Neural progenitor cell (in vitro differentiated cells): ENCODE measurements around the gene HES6. TPM values are rescaled to one million over a fixed set of nuclear protein-coding genes. Genes with fewer than 3 reads are reported as not detected.
"Not testable (repeated sequence)": the region's sequence is repeated elsewhere in the genome, so short reads cannot be mapped to it uniquely, and the experiment has no call there.

Experiments
- DNase-seq: peaks from one replicate; pipeline ENCODE4 v3.0.0-alpha.2; 2016; ENCODE audit warnings: low spot score
- H2AFZ ChIP-seq: fragments of 200-600 bp; sonication (generic); replicated peaks from 2 replicates; pipeline ENCODE4 v1.6.1; 2016; ENCODE audit warnings: antibody characterized with exemption
- H3F3A ChIP-seq: fragments of 200-600 bp; sonication (generic); 2 replicates; pipeline ENCODE4 v1.6.1; 2016; ENCODE audit warnings: antibody characterized with exemption, low read depth
- H3K27ac ChIP-seq: fragments of 200-600 bp; sonication (generic); 2 replicates; pipeline ENCODE4 v1.5.1; 2016; ENCODE audit warnings: mild to moderate bottlenecking
- H3K27me3 ChIP-seq: fragments of 200-600 bp; sonication (generic); 2 replicates; pipeline ENCODE4 v1.6.1; 2016; ENCODE audit warnings: mild to moderate bottlenecking, moderate library complexity
- H3K36me3 ChIP-seq: fragments of 200-600 bp; sonication (generic); 2 replicates; pipeline ENCODE4 v1.5.1; 2016
- H3K4me1 ChIP-seq: fragments of 200-600 bp; sonication (generic); 2 replicates; pipeline ENCODE4 v1.6.1; 2016; ENCODE audit warnings: mixed run types
- H3K4me2 ChIP-seq: fragments of 200-600 bp; sonication (generic); 2 replicates; pipeline ENCODE4 v1.6.1; 2016
- H3K4me3 ChIP-seq: fragments of 200-600 bp; sonication (generic); 2 replicates; pipeline ENCODE4 v1.5.1; 2016
- H3K79me2 ChIP-seq: fragments of 200-600 bp; sonication (generic); 2 replicates; pipeline ENCODE4 v1.6.1; 2016; ENCODE audit warnings: low read depth
- H3K9ac ChIP-seq: fragments of 200-600 bp; sonication (generic); 2 replicates; pipeline ENCODE4 v1.6.1; 2016
- H3K9me3 ChIP-seq: fragments of 200-600 bp; sonication (generic); 2 replicates; pipeline ENCODE4 v1.5.1; 2016; ENCODE audit warnings: low read depth
- H4K20me1 ChIP-seq: fragments of 200-600 bp; sonication (generic); 2 replicates; pipeline ENCODE4 v1.6.1; 2016; ENCODE audit warnings: low read depth
- H3K27ac Mint-ChIP-seq: 3 replicates; pipeline ENCODE4 v1.8.0; 2021; ENCODE audit warnings: mixed read lengths
- H3K27me3 Mint-ChIP-seq: 2 replicates; pipeline ENCODE4 v1.8.0; 2022; ENCODE audit warnings: low read depth, mild to moderate bottlenecking, inconsistent platforms, moderate library complexity, mixed read lengths; ENCODE audit not compliant: insufficient read depth
- H3K36me3 Mint-ChIP-seq: 3 replicates; pipeline ENCODE4 v1.8.0; 2021; ENCODE audit warnings: mixed read lengths
- H3K4me1 Mint-ChIP-seq: 3 replicates; pipeline ENCODE4 v1.8.0; 2021; ENCODE audit warnings: mixed read lengths
- H3K4me3 Mint-ChIP-seq: 3 replicates; pipeline ENCODE4 v1.8.0; 2021; ENCODE audit warnings: mild to moderate bottlenecking, moderate library complexity, mixed read lengths
- H3K9me3 Mint-ChIP-seq: 3 replicates; pipeline ENCODE4 v1.8.0; 2020; ENCODE audit warnings: mixed read lengths
- CTCF ChIP-seq: fragments of 200-600 bp; sonication (generic); IDR thresholded peaks from 2 replicates; pipeline ENCODE4 v1.5.1; 2017; ENCODE audit warnings: antibody characterized with exemption, mild to moderate bottlenecking
- EZH2 ChIP-seq: fragments of 200-600 bp; sonication (generic); IDR thresholded peaks from 2 replicates; pipeline ENCODE4 v1.6.1; 2017; ENCODE audit warnings: antibody characterized with exemption, mild to moderate bottlenecking, moderate library complexity
- EZH2phosphoT487 ChIP-seq: fragments of 200-600 bp; sonication (generic); IDR thresholded peaks from 2 replicates; pipeline ENCODE4 v1.6.1; 2017; ENCODE audit warnings: antibody characterized with exemption
- total RNA-seq: library from RNA; depleted of rRNA; stranded (reverse); fragments of >200 nt; gene quantifications from 2 replicates; pipeline ENCODE4 v1.2.3, GENCODE V29; 2015; ENCODE audit warnings: low replicate concordance

HES6 gene
- total RNA-seq, 1 donor from 2014 or later, result 5.3 TPM

- H3K4me2 ChIP-seq, result no peak overlapping the region
- TF ChIP-seq EZH2phosphoT487 (no peak), EZH2 (no peak), CTCF (no peak)
- H3K4me3 ChIP-seq, result no peak overlapping the region
- Mint-ChIP-seq H3K27ac (no peak overlapping the region), H3K9me3 (no peaks in the 10 kb centered on the region), H3K4me1 (peaks cover 10% of the 10 kb centered on the region), H3K27me3 (peaks cover 7% of the 10 kb centered on the region), H3K36me3 (peaks cover 14% of the 10 kb centered on the region), H3K4me3 (no peak overlapping the region)
- H3K36me3 ChIP-seq, result no peaks in the 10 kb centered on the region
- no peaks in the 10 kb centered on the region for H3K4me1 ChIP-seq
- H3K9me3 ChIP-seq, result no peaks in the 10 kb centered on the region
- H3F3A ChIP-seq, result no peaks in the 10 kb centered on the region
- DNase-seq, result no peak
- H3K9ac ChIP-seq, result no peak overlapping the region
- H3K27me3 ChIP-seq, result no peaks in the 10 kb centered on the region
- no peak overlapping the region for H3K27ac ChIP-seq
- H3K79me2 ChIP-seq, result no peaks in the 10 kb centered on the region
- H2AFZ ChIP-seq, result no peak overlapping the region
- H4K20me1 ChIP-seq, result no peaks in the 10 kb centered on the region
Observed at GRCh38 chr2:238274152-238274865, 34.5 kb upstream of the HES6 start.

- H3K27ac Mint-ChIP-seq, H3K9me3 ChIP-seq, H4K20me1 ChIP-seq, H3K4me3 Mint-ChIP-seq, H3K27me3 Mint-ChIP-seq, H3K4me3 ChIP-seq, H3K36me3 ChIP-seq, H3K79me2 ChIP-seq, H3K27me3 ChIP-seq, H2AFZ ChIP-seq, DNase-seq, H3K9me3 Mint-ChIP-seq, H3K9ac ChIP-seq, H3K4me1 Mint-ChIP-seq, H3F3A ChIP-seq, H3K4me1 ChIP-seq, H3K4me2 ChIP-seq, H3K27ac ChIP-seq: not testable (repeated sequence)
- peaks cover 14% of the 10 kb centered on the region for H3K36me3 Mint-ChIP-seq
Observed at GRCh38 chr2:238273433-238273832, 33.6 kb upstream of the HES6 start.

GRCh38 chr2:238272156-238272555 lies 32.3 kb upstream of the HES6 start:
- no peak for DNase-seq
- Mint-ChIP-seq H3K36me3 (peaks cover 16% of the 10 kb centered on the region), H3K4me3 (no peak overlapping the region), H3K9me3 (no peaks in the 10 kb centered on the region), H3K27me3 (no peaks in the 10 kb centered on the region), H3K27ac (no peak overlapping the region), H3K4me1 (no peaks in the 10 kb centered on the region)
- no peak overlapping the region for H3K9ac ChIP-seq
- no peak overlapping the region for H2AFZ ChIP-seq
- no peaks in the 10 kb centered on the region for H3K79me2 ChIP-seq
- no peaks in the 10 kb centered on the region for H3K27me3 ChIP-seq
- no peak overlapping the region for H3K4me3 ChIP-seq
- H4K20me1 ChIP-seq, result no peaks in the 10 kb centered on the region
- H3F3A ChIP-seq, result no peaks in the 10 kb centered on the region
- no peak overlapping the region for H3K27ac ChIP-seq
- no peaks in the 10 kb centered on the region for H3K36me3 ChIP-seq
- H3K9me3 ChIP-seq, result no peaks in the 10 kb centered on the region
- TF ChIP-seq EZH2phosphoT487 (no peak), CTCF (no peak), EZH2 (no peak)
- no peaks in the 10 kb centered on the region for H3K4me1 ChIP-seq
- H3K4me2 ChIP-seq, result no peak overlapping the region

- H3K4me3 Mint-ChIP-seq, H3K27ac ChIP-seq, H3K4me1 ChIP-seq, H3K9me3 Mint-ChIP-seq, H3K79me2 ChIP-seq, H3K4me1 Mint-ChIP-seq, H3K36me3 ChIP-seq, H3K27me3 ChIP-seq, H3K9ac ChIP-seq, DNase-seq, H2AFZ ChIP-seq, H4K20me1 ChIP-seq, H3K9me3 ChIP-seq, H3K4me2 ChIP-seq, H3K4me3 ChIP-seq, H3F3A ChIP-seq, H3K27me3 Mint-ChIP-seq: not testable (repeated sequence)
- peaks cover 19% of the 10 kb centered on the region for H3K36me3 Mint-ChIP-seq
- H3K27ac Mint-ChIP-seq, result peak overlapping the region; percentile 28
Observed at GRCh38 chr2:238271686-238272085, 31.8 kb upstream of the HES6 start.
